Panc1 (cell line): ENCODE measurements around the gene PHF23. TPM values are rescaled to one million over a fixed set of nuclear protein-coding genes. Genes with fewer than 3 reads are reported as not detected.

Source experiments
- ATAC-seq: fragments of 200-7000 bp; cut with Tn5 transposase; 2 replicates; pipeline ENCODE4 v1.9.1; 2020; ENCODE audit warnings: mild to moderate bottlenecking, moderate library complexity
- BruUV-seq: library from RNA; stranded (reverse); fragments of 400-500 nt; replicated peaks from 2 replicates; lab custom pipeline; 2021; lab: Mats Ljungman, UMichigan
- CTCF ChIA-PET: fragments of 300-600 bp; sonication (Branson Sonifier 250); formaldehyde crosslinking; loops from one replicate; lab custom pipeline; 2022; ENCODE audit warnings: antibody characterized with exemption; lab: Charles Lee
- POLR2A ChIA-PET: fragments of 300-600 bp; sonication (Branson Sonifier 250); formaldehyde crosslinking; loops from one replicate; lab custom pipeline; 2022; ENCODE audit warnings: antibody characterized with exemption; lab: Charles Lee
- DNase-seq: peaks from one replicate; pipeline ENCODE4 v3.0.0-alpha.2; 2010; ENCODE audit warnings: low read depth, low spot score
- H3K27ac ChIP-seq: 2 replicates; pipeline ENCODE4 v1.5.1; 2011; ENCODE audit warnings: mild to moderate bottlenecking, low read length, inconsistent platforms
- H3K27me3 ChIP-seq: fragments of 200-500 bp; sonication (Bioruptor generic); 2 replicates; pipeline ENCODE4 v1.6.0; 2014; ENCODE audit warnings: low read length, inconsistent platforms; ENCODE audit not compliant: control insufficient read depth, insufficient read depth
- H3K36me3 ChIP-seq: fragments of 200-500 bp; sonication (Bioruptor generic); 2 replicates; pipeline ENCODE4 v1.5.1; 2014; ENCODE audit warnings: inconsistent platforms, mild to moderate bottlenecking, low read length, moderate library complexity; ENCODE audit not compliant: control insufficient read depth, insufficient read depth
- H3K4me1 ChIP-seq: 2 replicates; pipeline ENCODE4 v1.5.1; 2011; ENCODE audit warnings: inconsistent platforms, mild to moderate bottlenecking, low read length, moderate library complexity; ENCODE audit not compliant: control insufficient read depth, insufficient read depth
- H3K4me3 ChIP-seq, 2 experiments: 2 replicates each; pipeline ENCODE4 v1.5.1; 2011 to 2012; ENCODE audit warnings: low read depth in 2 of 2, low read length in 2 of 2, mild to moderate bottlenecking in 2 of 2, inconsistent platforms in 1 of 2, moderate library complexity in 1 of 2
- H3K9me3 ChIP-seq: fragments of 200-500 bp; sonication (Bioruptor generic); 2 replicates; pipeline ENCODE4 v1.5.1; 2014; ENCODE audit warnings: low read depth, mild to moderate bottlenecking, inconsistent platforms, low read length, moderate library complexity; ENCODE audit not compliant: control insufficient read depth, insufficient read depth
- CTCF ChIP-seq: fragments of 450-650 bp; IDR thresholded peaks from 2 replicates; pipeline ENCODE4 v1.5.1; 2017; ENCODE audit warnings: mild to moderate bottlenecking
- POLR2AphosphoS5 ChIP-seq: IDR thresholded peaks from 2 replicates; pipeline ENCODE4 v1.6.1; 2012; ENCODE audit warnings: mild to moderate bottlenecking, low read depth, low read length, moderate library complexity
- REST ChIP-seq, 2 experiments: IDR thresholded peaks; 2 replicates each; pipeline ENCODE4 v1.6.1; 2011 to 2012; ENCODE audit warnings: low read depth in 2 of 2, control low read depth in 1 of 2, low read length in 1 of 2, mild to moderate bottlenecking in 1 of 2, moderate library complexity in 1 of 2; ENCODE audit not compliant: insufficient read depth in 1 of 2
- SIN3A ChIP-seq: IDR thresholded peaks from 2 replicates; pipeline ENCODE4 v1.6.1; 2012; ENCODE audit warnings: low read depth, mild to moderate bottlenecking, low read length, moderate library complexity, borderline replicate concordance; ENCODE audit not compliant: insufficient read depth
- TCF7L2 ChIP-seq: IDR thresholded peaks from 2 replicates; pipeline ENCODE4 v1.6.1; 2011; ENCODE audit warnings: mild to moderate bottlenecking, low read depth, low read length, inconsistent platforms
- in situ Hi-C: cut with HindIII; loops from 2 replicates; pipeline ENCODE4 v1.10.0; 2016; ENCODE audit warnings: low sequenced_read_pairs, low pct_unique_long_range_greater_than_20kb
- intact Hi-C: fragments of 100-400 bp; cut with micrococcal nuclease; formaldehyde crosslinking; loops from one replicate; pipeline ENCODE4 v1.10.0; 2022; ENCODE audit not compliant: unreplicated experiment
- total RNA-seq: library from RNA; stranded (reverse); gene quantifications from one replicate; pipeline ENCODE4 v1.2.1, GENCODE V29; 2021; ENCODE audit not compliant: unreplicated experiment

PHF23 gene
- total RNA-seq, 1 experiment from 2014 or later = 69.3 TPM

GRCh38 chr17:7204828-7205461 is 34.3 kb downstream of the PHF23 start:
- POLR2A ChIA-PET = no interaction called here
- peak overlapping the region in 1 of 2 experiments; percentile 16; a peak in 1 of 4 replicates for H3K4me3 ChIP-seq

GRCh38 chr17:7204336-7204735 is 34.9 kb downstream of the PHF23 start:
- intact Hi-C loops = no loop called here
- POLR2A ChIA-PET = no interaction called here
- no peak overlapping the region for H3K27ac ChIP-seq
- CTCF ChIA-PET = no interaction called here
- DNase-seq (no peak), ATAC-seq (no peak)
- no TSS peak for BruUV-seq
- H3K36me3 ChIP-seq = peaks cover 4% of the 10 kb centered on the region
- no peaks in the 10 kb centered on the region for H3K9me3 ChIP-seq
- no peaks in the 10 kb centered on the region for H3K27me3 ChIP-seq
- H3K4me1 ChIP-seq = no peaks in the 10 kb centered on the region
- no peak for TF ChIP-seq POLR2AphosphoS5
- no peak for TF ChIP-seq REST (IDR thresholded peaks at IDR 0.05; ENCODE audit: insufficient read depth in 1 of 2, low read depth in 2 of 2, low read length in 1 of 2)
- no peak for TF ChIP-seq CTCF
- TF ChIP-seq SIN3A = no peak
- no peak for TF ChIP-seq TCF7L2
- no peak overlapping the region; a peak in 1 of 4 replicates for H3K4me3 ChIP-seq
- in situ Hi-C loops = no loop called here

More at GRCh38 chr17:7204828-7205461, 34.3 kb downstream of the PHF23 start:
- no TSS peak for BruUV-seq
- intact Hi-C loops (no loop called here), in situ Hi-C loops (no loop called here)
- Histone ChIP-seq H3K9me3 (no peaks in the 10 kb centered on the region), H3K27ac (no peak overlapping the region), H3K4me1 (no peaks in the 10 kb centered on the region), H3K27me3 (no peaks in the 10 kb centered on the region), H3K36me3 (peaks cover 4% of the 10 kb centered on the region)
- no peak for ATAC-seq
- TF ChIP-seq POLR2AphosphoS5 (no peak), CTCF (no peak)
- DNase-seq = no peak
- CTCF ChIA-PET = no interaction called here
